Peyer's patch (tissue), 4 donors: ENCODE measurements around the gene MOCS1. TPM values are rescaled to one million over a fixed set of nuclear protein-coding genes. Genes with fewer than 3 reads are reported as not detected.
A peak's percentile ranks its signal among the peaks of the same experiment; 100 is the strongest.

Experiments used
- DNase-seq, 3 donors: peaks; one replicate each; pipeline ENCODE4 v3.0.0-alpha.2; 2017 to 2019
- H3K27ac ChIP-seq, 4 donors: fragments of 200-600 bp; sonication (generic); one replicate each; pipeline ENCODE4 v1.5.1; 2016 to 2019
- H3K27me3 ChIP-seq, 2 donors: fragments of 200-600 bp; sonication (generic); one replicate each; pipeline ENCODE4 v1.5.1; 2019
- H3K36me3 ChIP-seq, 3 donors: fragments of 200-600 bp; sonication (generic); one replicate each; pipeline ENCODE4 v1.5.1; 2016 to 2019
- H3K4me1 ChIP-seq, 4 donors: fragments of 200-600 bp; sonication (generic); one replicate each; pipeline ENCODE4 v1.5.1; 2016 to 2019
- H3K4me3 ChIP-seq, 4 donors: fragments of 200-600 bp; sonication (generic); 1 replicate in 3 of 4; 2 replicates in 1 of 4; pipeline ENCODE4 v1.5.1; 2016 to 2019; ENCODE audit warnings: mild to moderate bottlenecking in 1 of 4
- H3K9me3 ChIP-seq, 4 donors: fragments of 200-600 bp; sonication (generic); one replicate each; pipeline ENCODE4 v1.5.1; 2016 to 2019; ENCODE audit warnings: mild to moderate bottlenecking in 1 of 4
- POLR2A ChIP-seq, 2 donors: fragments of 450-650 bp; IDR thresholded peaks; one replicate each; pipeline ENCODE4 v1.5.1; 2017; ENCODE audit warnings: antibody characterized with exemption in 2 of 2, mild to moderate bottlenecking in 2 of 2, moderate library complexity in 2 of 2
- total RNA-seq, 4 donors: library from RNA; depleted of rRNA; stranded (reverse); fragments of >200 nt; gene quantifications; one replicate each; pipeline ENCODE4 v1.1.0, GENCODE V29; 2016
- TF ChIP-seq, protein P1 (sequence below), 6 experiments: fragments of 450-650 bp in 4 of 6; fragments of 200-600 bp in 2 of 6; sonication (generic) in 1 of 6; IDR thresholded peaks; one replicate each; pipeline ENCODE4 v1.5.1; 2017 to 2019; ENCODE audit warnings: antibody characterized with exemption in 6 of 6, mild to moderate bottlenecking in 3 of 6, moderate library complexity in 1 of 6

The MOCS1 gene
- total RNA-seq, 4 donors from 2014 or later = 32.2 to 62.0 (median 53.6) TPM

- no peak for TF ChIP-seq POLR2A (IDR thresholded peaks at IDR 0.05)
- TF ChIP-seq, protein P1, sequence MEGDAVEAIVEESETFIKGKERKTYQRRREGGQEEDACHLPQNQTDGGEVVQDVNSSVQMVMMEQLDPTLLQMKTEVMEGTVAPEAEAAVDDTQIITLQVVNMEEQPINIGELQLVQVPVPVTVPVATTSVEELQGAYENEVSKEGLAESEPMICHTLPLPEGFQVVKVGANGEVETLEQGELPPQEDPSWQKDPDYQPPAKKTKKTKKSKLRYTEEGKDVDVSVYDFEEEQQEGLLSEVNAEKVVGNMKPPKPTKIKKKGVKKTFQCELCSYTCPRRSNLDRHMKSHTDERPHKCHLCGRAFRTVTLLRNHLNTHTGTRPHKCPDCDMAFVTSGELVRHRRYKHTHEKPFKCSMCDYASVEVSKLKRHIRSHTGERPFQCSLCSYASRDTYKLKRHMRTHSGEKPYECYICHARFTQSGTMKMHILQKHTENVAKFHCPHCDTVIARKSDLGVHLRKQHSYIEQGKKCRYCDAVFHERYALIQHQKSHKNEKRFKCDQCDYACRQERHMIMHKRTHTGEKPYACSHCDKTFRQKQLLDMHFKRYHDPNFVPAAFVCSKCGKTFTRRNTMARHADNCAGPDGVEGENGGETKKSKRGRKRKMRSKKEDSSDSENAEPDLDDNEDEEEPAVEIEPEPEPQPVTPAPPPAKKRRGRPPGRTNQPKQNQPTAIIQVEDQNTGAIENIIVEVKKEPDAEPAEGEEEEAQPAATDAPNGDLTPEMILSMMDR (IDR thresholded peaks at IDR 0.05) = no peak
- Histone ChIP-seq H3K4me1 (no peaks in the 10 kb centered on the region), H3K27me3 (no peaks in the 10 kb centered on the region), H3K9me3 (no peaks in the 10 kb centered on the region), H3K36me3 (peaks cover 0 to 18% (median 0%) of the 10 kb centered on the region in 3 donors), H3K4me3 (no peak overlapping the region), H3K27ac (no peak overlapping the region)
- peak in 1 of 3 donors; percentile 30 for DNase-seq
Measured at GRCh38 chr6:39899554-39900295, 34.5 kb downstream of the MOCS1 start.

- H3K27ac ChIP-seq = no peak overlapping the region
- no peak overlapping the region for H3K4me3 ChIP-seq
- no peaks in the 10 kb centered on the region for H3K27me3 ChIP-seq
- TF ChIP-seq, protein P1 (IDR thresholded peaks at IDR 0.05) = no peak
- TF ChIP-seq POLR2A (IDR thresholded peaks at IDR 0.05) = no peak
- peaks cover 0 to 18% (median 0%) of the 10 kb centered on the region in 3 donors for H3K36me3 ChIP-seq
- no peak for DNase-seq
- H3K9me3 ChIP-seq = no peaks in the 10 kb centered on the region
- H3K4me1 ChIP-seq = no peaks in the 10 kb centered on the region
Measured at GRCh38 chr6:39898625-39899024, 35.6 kb downstream of the MOCS1 start.

- no peak for DNase-seq
Measured at GRCh38 chr6:39897698-39898097, 36.6 kb downstream of the MOCS1 start.

DNA sequence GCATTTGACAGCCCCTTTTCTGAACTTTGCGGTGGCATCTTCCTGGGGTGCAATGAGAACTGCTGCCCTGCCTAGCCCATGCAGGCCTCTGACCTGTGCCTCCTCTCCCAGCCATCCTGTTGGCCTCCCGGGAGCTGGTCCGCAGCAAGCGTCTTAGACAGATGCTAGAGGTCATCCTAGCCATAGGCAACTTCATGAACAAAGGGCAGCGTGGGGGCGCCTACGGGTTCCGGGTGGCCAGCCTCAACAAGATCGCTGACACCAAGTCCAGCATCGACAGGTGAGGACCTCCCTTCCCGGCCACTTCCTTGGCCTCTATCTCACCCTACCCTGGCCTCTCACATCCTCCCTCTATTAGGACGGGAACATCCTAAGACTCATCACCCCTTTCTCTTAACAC is 37.6 kb downstream of the MOCS1 start:
- Histone ChIP-seq H3K4me1 (no peaks in the 10 kb centered on the region), H3K9me3 (no peaks in the 10 kb centered on the region), H3K27me3 (no peaks in the 10 kb centered on the region), H3K4me3 (no peak overlapping the region), H3K36me3 (peaks cover 0 to 14% (median 0%) of the 10 kb centered on the region in 3 donors), H3K27ac (no peak overlapping the region)
- no peak for DNase-seq
- TF ChIP-seq POLR2A (IDR thresholded peaks at IDR 0.05) = no peak
- TF ChIP-seq, protein P1 (IDR thresholded peaks at IDR 0.05) = no peak

More at GRCh38 chr6:39897698-39898097, 36.6 kb downstream of the MOCS1 start:
- TF ChIP-seq, protein P1 (IDR thresholded peaks at IDR 0.05) = no peak
- TF ChIP-seq POLR2A (IDR thresholded peaks at IDR 0.05) = no peak
- no peaks in the 10 kb centered on the region for H3K27me3 ChIP-seq
- H3K27ac ChIP-seq = no peak overlapping the region
- H3K36me3 ChIP-seq = peaks cover 0 to 14% (median 0%) of the 10 kb centered on the region in 3 donors
- H3K4me3 ChIP-seq = no peak overlapping the region
- no peaks in the 10 kb centered on the region for H3K9me3 ChIP-seq
- no peaks in the 10 kb centered on the region for H3K4me1 ChIP-seq

DNA sequence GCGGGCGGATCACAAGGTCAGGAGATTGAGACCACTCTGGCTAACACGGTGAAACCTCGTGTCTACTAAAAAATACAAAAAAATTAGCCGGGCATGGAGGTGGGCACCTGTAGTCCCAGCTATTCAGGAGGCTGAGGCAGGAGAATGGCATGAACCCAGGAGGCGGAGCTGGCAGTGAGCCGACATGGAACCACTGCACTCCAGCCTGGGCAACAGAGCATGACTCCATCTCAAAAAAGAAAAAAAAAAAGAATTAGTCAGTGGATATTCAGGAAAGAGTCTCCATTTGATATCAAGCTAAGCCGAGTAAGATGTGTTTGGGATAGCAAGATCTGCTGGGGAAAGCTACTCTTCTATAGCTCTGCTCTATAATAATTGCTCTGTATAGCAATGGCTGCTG is 41.0 kb downstream of the MOCS1 start:
- H3K4me1 ChIP-seq = no peaks in the 10 kb centered on the region
- H3K4me3 ChIP-seq = no peak overlapping the region
- no peak overlapping the region for H3K27ac ChIP-seq

More for the DNA sequence above, 41.0 kb downstream of the MOCS1 start:
- H3K9me3 ChIP-seq = no peaks in the 10 kb centered on the region
- no peak for DNase-seq
- H3K27me3 ChIP-seq = no peaks in the 10 kb centered on the region
- peaks cover 0 to 9% (median 0%) of the 10 kb centered on the region in 3 donors for H3K36me3 ChIP-seq
- TF ChIP-seq, protein P1 (IDR thresholded peaks at IDR 0.05) = no peak
- no peak for TF ChIP-seq POLR2A (IDR thresholded peaks at IDR 0.05)
